Measurements from ENCODE around the gene AKT1.

GRCh38 chr14:104806625-104807465 lies 11.3 kb upstream of the AKT1 start:
- TF ChIP-seq CTCF (IDR thresholded peaks at IDR 0.05) (no peak), POLR2A (IDR thresholded peaks at IDR 0.05) (no peak)
